Measurements from ENCODE around the gene C16orf74.

C16orf74 gene

DNA sequence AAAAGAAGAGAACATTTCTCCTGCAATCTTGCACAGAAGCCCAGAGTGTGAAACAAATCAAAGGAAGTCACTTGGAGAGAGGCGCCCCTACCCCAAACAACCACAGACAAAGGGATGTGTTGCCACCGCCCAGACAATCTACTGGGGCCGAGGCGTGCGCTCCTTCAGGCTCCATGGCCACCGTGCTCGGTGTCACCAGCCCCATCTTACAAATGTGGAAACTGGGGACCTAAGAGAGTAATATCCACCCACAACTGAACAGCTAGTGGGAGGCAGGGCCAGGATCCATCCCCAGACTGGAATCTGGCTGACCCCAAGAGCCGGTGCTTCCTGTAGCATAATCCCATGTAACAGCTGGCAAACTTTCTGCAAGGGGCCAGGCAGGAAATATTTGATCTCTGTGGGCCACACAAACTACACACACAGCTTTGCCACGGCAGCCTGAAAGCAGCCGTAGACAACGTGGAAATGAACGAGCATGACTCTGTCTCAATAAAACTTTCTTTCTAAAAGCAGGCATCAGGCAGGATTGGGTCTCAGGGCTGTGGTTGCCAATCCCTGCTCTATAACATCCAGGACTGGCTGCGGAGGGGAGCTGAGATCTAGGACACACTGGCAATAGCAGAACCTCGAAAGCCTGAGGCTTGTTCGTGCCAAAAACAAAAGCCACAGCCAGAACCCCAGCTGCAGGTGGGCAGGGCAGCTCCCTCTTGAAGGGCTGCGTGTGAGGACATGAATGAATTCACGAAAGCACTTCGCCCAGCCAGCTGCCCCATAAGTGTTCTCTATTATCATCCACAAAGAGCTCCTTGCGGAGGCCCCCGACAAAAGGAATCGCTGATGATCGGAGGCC, 35.5 kb downstream of the C16orf74 start:
- peak; percentile 40 for DNase-seq (ENCODE audit: low read depth)
- H3K4me3 ChIP-seq (replicated peaks; ENCODE audit: low read depth, low read length): no peak overlapping the region
- TF ChIP-seq, protein P1, sequence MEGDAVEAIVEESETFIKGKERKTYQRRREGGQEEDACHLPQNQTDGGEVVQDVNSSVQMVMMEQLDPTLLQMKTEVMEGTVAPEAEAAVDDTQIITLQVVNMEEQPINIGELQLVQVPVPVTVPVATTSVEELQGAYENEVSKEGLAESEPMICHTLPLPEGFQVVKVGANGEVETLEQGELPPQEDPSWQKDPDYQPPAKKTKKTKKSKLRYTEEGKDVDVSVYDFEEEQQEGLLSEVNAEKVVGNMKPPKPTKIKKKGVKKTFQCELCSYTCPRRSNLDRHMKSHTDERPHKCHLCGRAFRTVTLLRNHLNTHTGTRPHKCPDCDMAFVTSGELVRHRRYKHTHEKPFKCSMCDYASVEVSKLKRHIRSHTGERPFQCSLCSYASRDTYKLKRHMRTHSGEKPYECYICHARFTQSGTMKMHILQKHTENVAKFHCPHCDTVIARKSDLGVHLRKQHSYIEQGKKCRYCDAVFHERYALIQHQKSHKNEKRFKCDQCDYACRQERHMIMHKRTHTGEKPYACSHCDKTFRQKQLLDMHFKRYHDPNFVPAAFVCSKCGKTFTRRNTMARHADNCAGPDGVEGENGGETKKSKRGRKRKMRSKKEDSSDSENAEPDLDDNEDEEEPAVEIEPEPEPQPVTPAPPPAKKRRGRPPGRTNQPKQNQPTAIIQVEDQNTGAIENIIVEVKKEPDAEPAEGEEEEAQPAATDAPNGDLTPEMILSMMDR (IDR thresholded peaks at IDR 0.05; ENCODE audit: low read length, missing control alignments): no peak

DNA sequence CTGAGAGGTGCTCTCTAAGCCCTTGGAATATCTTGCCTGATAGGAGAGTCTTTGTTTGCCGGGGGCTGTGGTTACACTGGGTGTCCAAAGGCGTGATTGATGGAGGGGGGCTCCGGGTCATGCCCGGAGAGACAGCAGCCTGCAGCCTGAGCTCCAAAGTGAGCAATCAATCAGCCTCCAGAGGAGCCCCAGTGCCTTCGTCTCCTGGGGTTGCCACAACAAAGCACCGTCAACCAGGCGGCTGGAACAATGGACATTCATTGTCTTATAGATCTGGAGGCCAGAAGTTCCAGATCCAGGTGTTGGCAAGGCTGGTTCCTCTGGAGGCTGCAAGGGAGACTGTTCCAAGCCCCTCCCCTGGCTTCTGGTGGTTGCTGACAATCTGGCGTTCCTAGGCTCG, 38.1 kb downstream of the C16orf74 start:
- TF ChIP-seq, protein P1 (IDR thresholded peaks at IDR 0.05; ENCODE audit: low read length, missing control alignments): no peak
- H3K4me3 ChIP-seq (replicated peaks; ENCODE audit: low read depth, low read length): no peak overlapping the region
- DNase-seq (ENCODE audit: low read depth): no peak

DNA sequence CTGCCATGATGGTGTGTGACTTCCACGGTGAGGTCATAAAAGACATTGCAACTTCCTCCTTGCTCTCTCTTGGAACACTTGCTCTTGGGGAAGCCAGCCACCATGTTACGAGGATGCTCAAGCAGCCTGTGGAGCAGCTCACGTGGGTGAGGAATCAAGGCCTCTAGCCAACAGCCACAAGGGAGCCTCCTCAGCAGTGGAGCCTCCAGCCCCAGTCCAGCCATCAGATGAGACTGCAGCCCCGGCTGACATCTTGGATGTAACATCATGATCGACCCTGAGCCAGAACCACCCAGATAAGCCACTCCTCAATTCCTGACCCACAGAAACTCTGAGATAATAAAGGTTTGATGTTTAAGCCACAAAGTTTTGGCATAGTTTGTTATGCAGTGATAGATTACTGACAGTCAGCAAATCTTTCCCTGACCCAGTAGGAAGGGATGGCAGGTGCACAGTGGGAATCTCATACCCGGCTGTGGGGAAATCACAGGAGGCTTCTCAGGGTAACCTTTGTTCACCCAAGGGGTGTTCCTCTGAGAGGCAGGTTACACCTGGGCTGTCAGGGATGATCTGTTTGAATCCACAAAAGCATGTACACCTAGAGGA, 38.8 kb downstream of the C16orf74 start:
- TF ChIP-seq, protein P1 (IDR thresholded peaks at IDR 0.05; ENCODE audit: low read length, missing control alignments): no peak
- no peak for DNase-seq (ENCODE audit: low read depth)
- H3K4me3 ChIP-seq (replicated peaks; ENCODE audit: low read depth, low read length): no peak overlapping the region

DNA sequence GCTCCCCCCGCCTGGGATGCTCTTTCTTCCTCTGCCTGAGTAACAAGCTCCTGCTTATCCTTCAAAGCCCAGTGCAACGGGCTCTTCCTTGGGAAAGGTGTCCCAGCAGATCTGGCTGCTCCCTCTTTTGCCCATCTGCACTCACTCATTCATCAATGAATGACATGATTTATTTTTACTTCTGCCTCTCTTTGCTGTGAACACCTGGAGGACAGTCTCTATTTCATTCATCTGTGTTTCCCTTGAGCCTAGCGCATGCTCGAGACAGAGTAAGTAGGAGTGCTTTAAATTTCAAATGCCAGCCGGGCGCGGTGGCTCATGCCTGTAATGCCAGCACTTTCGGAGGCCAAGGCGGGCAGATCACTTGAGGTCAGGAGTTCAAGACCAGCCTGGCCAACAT, 40.2 kb downstream of the C16orf74 start:
- TF ChIP-seq, protein P1 (IDR thresholded peaks at IDR 0.05; ENCODE audit: low read length, missing control alignments): no peak
- no peak for DNase-seq (ENCODE audit: low read depth)

DNA sequence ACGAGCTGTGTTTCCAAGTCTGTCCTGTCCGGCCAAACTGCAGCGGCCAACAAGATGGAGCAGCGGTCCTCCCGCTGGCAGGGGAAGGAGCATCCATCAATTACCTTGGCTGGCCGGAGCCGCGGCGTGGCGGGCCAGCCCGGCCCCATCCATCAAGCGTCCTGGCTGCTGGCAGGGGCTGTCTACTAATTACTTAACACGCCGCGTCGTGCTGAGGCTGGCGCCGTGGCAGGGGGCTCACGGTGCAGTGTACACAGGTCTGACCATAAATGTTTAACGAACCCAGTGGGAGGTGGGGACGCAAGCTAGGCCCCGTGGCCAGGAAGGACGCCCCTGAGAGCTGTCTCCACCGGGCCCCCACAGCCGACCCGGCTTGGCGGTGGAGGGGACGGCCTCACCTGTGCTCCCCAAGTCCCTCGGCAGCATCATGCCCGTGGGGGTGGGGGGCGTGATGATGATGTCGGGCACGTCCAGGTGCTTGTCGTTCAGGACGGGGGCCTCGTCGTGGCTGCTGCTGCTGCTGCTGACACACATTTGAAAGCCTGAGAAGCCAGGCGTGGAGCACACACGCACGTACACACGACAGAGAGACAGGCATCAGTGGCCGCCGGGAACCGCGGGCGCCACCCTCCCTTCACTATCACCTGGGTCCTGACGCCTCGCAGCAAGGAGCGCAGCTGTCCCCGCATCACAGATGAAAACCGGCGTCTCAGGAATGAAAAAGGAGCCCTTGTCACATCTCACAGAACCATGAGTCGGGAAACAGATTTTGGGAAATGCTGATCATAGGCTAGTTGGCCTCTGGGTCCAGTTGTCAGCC, 40.9 kb downstream of the C16orf74 start:
- no peak for DNase-seq (ENCODE audit: low read depth)
- H3K4me3 ChIP-seq (replicated peaks; ENCODE audit: low read depth, low read length): no peak overlapping the region
- TF ChIP-seq, protein P1 (IDR thresholded peaks at IDR 0.05; ENCODE audit: low read length, missing control alignments): no peak

More for the DNA sequence above, 40.2 kb downstream of the C16orf74 start:
- H3K4me3 ChIP-seq (replicated peaks; ENCODE audit: low read depth, low read length): no peak overlapping the region

DNA sequence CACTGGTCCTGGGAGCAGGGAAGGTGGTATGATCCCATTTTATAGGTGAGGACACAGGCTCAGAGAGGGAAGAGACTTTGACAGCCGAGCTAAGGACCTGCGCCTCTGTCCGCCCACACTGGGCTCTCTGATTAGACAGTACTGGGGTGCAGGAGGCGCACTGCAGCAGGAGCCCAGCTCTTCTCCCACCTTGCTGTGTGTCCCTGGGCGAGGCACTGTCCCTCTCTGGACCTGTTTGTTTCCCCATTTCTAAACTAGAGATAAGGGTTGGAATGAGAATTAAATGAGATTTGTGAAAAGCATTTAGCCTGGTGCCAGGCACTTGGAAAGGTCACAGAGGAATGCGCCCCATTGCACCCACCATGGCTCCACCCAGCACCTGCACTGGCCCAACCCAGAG, 42.6 kb downstream of the C16orf74 start:
- no peak for DNase-seq (ENCODE audit: low read depth)
- H3K4me3 ChIP-seq (replicated peaks; ENCODE audit: low read depth, low read length): no peak overlapping the region
- TF ChIP-seq, protein P1 (IDR thresholded peaks at IDR 0.05; ENCODE audit: low read length, missing control alignments): no peak
